ENCODE measurements around the gene USP30. TPM values are rescaled to one million over a fixed set of nuclear protein-coding genes. Genes with fewer than 3 reads are reported as not detected.

The USP30 gene
- total RNA-seq, 1 experiment from 2014 or later: 6.9 TPM

GRCh38 chr12:109110988-109111495 is 58.7 kb downstream of the USP30 start (continued):
- TF ChIP-seq AR (CRISPR knock-in tag; IDR thresholded peaks at IDR 0.05) (no peak), TEAD1 (CRISPR knock-in tag; IDR thresholded peaks at IDR 0.05) (no peak), ZNF671 (CRISPR knock-in tag; IDR thresholded peaks at IDR 0.05) (no peak), TEAD4 (CRISPR knock-in tag; IDR thresholded peaks at IDR 0.05) (no peak), NR2C2 (CRISPR knock-in tag; IDR thresholded peaks at IDR 0.05) (no peak), AFF4 (CRISPR knock-in tag; IDR thresholded peaks at IDR 0.05; ENCODE audit: borderline replicate concordance) (0 out of 2 replicates have a peak, but pooled peaks have one; percentile 51), IRF2 (CRISPR knock-in tag; IDR thresholded peaks at IDR 0.05; ENCODE audit: borderline replicate concordance, low read depth) (no peak), ATF1 (CRISPR knock-in tag; IDR thresholded peaks at IDR 0.05) (no peak), FOXJ3 (CRISPR knock-in tag; IDR thresholded peaks at IDR 0.05; ENCODE audit: borderline replicate concordance) (no peak), OVOL2 (CRISPR knock-in tag; IDR thresholded peaks at IDR 0.05; ENCODE audit: borderline replicate concordance) (no peak), JUN (CRISPR knock-in tag; IDR thresholded peaks at IDR 0.05) (no peak), MAX (CRISPR knock-in tag; IDR thresholded peaks at IDR 0.05) (0 out of 2 replicates have a peak, but pooled peaks have one; percentile 22), SP1 (CRISPR knock-in tag; conservative IDR thresholded peaks at IDR 0.05) (peak; percentile 67), NFE2L1 (CRISPR knock-in tag; IDR thresholded peaks at IDR 0.05) (no peak), ZNF317 (CRISPR knock-in tag; IDR thresholded peaks at IDR 0.05; ENCODE audit: borderline replicate concordance, low read depth) (no peak), ZBTB21 (CRISPR knock-in tag; IDR thresholded peaks at IDR 0.05; ENCODE audit: borderline replicate concordance) (peak; percentile 82; the same call in 1 of the 2 replicates), E2F5 (CRISPR knock-in tag; IDR thresholded peaks at IDR 0.05) (0 out of 2 replicates have a peak, but pooled peaks have one; percentile 26)
- TF ChIP-seq, protein P1, sequence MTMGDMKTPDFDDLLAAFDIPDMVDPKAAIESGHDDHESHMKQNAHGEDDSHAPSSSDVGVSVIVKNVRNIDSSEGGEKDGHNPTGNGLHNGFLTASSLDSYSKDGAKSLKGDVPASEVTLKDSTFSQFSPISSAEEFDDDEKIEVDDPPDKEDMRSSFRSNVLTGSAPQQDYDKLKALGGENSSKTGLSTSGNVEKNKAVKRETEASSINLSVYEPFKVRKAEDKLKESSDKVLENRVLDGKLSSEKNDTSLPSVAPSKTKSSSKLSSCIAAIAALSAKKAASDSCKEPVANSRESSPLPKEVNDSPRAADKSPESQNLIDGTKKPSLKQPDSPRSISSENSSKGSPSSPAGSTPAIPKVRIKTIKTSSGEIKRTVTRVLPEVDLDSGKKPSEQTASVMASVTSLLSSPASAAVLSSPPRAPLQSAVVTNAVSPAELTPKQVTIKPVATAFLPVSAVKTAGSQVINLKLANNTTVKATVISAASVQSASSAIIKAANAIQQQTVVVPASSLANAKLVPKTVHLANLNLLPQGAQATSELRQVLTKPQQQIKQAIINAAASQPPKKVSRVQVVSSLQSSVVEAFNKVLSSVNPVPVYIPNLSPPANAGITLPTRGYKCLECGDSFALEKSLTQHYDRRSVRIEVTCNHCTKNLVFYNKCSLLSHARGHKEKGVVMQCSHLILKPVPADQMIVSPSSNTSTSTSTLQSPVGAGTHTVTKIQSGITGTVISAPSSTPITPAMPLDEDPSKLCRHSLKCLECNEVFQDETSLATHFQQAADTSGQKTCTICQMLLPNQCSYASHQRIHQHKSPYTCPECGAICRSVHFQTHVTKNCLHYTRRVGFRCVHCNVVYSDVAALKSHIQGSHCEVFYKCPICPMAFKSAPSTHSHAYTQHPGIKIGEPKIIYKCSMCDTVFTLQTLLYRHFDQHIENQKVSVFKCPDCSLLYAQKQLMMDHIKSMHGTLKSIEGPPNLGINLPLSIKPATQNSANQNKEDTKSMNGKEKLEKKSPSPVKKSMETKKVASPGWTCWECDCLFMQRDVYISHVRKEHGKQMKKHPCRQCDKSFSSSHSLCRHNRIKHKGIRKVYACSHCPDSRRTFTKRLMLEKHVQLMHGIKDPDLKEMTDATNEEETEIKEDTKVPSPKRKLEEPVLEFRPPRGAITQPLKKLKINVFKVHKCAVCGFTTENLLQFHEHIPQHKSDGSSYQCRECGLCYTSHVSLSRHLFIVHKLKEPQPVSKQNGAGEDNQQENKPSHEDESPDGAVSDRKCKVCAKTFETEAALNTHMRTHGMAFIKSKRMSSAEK (CRISPR knock-in tag; IDR thresholded peaks at IDR 0.05; ENCODE audit: borderline replicate concordance): 0 out of 2 replicates have a peak, but pooled peaks have one; percentile 26
- TF ChIP-seq, protein P2, sequence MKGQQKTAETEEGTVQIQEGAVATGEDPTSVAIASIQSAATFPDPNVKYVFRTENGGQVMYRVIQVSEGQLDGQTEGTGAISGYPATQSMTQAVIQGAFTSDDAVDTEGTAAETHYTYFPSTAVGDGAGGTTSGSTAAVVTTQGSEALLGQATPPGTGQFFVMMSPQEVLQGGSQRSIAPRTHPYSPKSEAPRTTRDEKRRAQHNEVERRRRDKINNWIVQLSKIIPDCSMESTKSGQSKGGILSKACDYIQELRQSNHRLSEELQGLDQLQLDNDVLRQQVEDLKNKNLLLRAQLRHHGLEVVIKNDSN (CRISPR knock-in tag; IDR thresholded peaks at IDR 0.05): no peak
- TF ChIP-seq, protein P3, sequence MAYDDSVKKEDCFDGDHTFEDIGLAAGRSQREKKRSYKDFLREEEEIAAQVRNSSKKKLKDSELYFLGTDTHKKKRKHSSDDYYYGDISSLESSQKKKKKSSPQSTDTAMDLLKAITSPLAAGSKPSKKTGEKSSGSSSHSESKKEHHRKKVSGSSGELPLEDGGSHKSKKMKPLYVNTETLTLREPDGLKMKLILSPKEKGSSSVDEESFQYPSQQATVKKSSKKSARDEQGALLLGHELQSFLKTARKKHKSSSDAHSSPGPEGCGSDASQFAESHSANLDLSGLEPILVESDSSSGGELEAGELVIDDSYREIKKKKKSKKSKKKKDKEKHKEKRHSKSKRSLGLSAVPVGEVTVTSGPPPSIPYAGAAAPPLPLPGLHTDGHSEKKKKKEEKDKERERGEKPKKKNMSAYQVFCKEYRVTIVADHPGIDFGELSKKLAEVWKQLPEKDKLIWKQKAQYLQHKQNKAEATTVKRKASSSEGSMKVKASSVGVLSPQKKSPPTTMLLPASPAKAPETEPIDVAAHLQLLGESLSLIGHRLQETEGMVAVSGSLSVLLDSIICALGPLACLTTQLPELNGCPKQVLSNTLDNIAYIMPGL (CRISPR knock-in tag; IDR thresholded peaks at IDR 0.05): peak; percentile 57
- TF ChIP-seq, protein P4, sequence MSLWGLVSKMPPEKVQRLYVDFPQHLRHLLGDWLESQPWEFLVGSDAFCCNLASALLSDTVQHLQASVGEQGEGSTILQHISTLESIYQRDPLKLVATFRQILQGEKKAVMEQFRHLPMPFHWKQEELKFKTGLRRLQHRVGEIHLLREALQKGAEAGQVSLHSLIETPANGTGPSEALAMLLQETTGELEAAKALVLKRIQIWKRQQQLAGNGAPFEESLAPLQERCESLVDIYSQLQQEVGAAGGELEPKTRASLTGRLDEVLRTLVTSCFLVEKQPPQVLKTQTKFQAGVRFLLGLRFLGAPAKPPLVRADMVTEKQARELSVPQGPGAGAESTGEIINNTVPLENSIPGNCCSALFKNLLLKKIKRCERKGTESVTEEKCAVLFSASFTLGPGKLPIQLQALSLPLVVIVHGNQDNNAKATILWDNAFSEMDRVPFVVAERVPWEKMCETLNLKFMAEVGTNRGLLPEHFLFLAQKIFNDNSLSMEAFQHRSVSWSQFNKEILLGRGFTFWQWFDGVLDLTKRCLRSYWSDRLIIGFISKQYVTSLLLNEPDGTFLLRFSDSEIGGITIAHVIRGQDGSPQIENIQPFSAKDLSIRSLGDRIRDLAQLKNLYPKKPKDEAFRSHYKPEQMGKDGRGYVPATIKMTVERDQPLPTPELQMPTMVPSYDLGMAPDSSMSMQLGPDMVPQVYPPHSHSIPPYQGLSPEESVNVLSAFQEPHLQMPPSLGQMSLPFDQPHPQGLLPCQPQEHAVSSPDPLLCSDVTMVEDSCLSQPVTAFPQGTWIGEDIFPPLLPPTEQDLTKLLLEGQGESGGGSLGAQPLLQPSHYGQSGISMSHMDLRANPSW (CRISPR knock-in tag; conservative IDR thresholded peaks at IDR 0.05; ENCODE audit: low read depth): no peak

Data from WTC11 (cell line).